WTC11 (cell line): ENCODE data around the gene TXNRD1.
"Not testable (repeated sequence)": the region's sequence is repeated elsewhere in the genome, so short reads cannot be mapped to it uniquely, and the experiment has no call there.

Experiments
- CTCF ChIP-seq: fragments of 200-600 bp; IDR thresholded peaks from 2 replicates; pipeline ENCODE4 v1.8.0; 2022; ENCODE audit warnings: antibody characterized with exemption
- ELF4 ChIP-seq: sonication (generic); formaldehyde crosslinking; IDR thresholded peaks from 2 replicates; pipeline ENCODE4 v1.8.1; 2022; ENCODE audit warnings: low read depth, mild to moderate bottlenecking, moderate library complexity, missing genetic modification reagents
- KAT7 ChIP-seq: sonication (generic); formaldehyde crosslinking; IDR thresholded peaks from 2 replicates; pipeline ENCODE4 v1.8.1; 2023; ENCODE audit warnings: missing genetic modification reagents, mild to moderate bottlenecking, borderline replicate concordance
- NFYB ChIP-seq: sonication (generic); formaldehyde crosslinking; conservative IDR thresholded peaks from 2 replicates; pipeline ENCODE4 v1.8.0; 2022; ENCODE audit warnings: low read depth, missing genetic modification reagents
- TF ChIP-seq, protein P1 (sequence below): sonication (generic); formaldehyde crosslinking; IDR thresholded peaks from 2 replicates; pipeline ENCODE4 v1.8.0; 2022; ENCODE audit warnings: mild to moderate bottlenecking, missing genetic modification reagents
- TF ChIP-seq, protein P2 (sequence below): sonication (generic); formaldehyde crosslinking; IDR thresholded peaks from 2 replicates; pipeline ENCODE4 v1.8.0; 2022; ENCODE audit warnings: missing genetic modification reagents

- TF ChIP-seq, protein P1, sequence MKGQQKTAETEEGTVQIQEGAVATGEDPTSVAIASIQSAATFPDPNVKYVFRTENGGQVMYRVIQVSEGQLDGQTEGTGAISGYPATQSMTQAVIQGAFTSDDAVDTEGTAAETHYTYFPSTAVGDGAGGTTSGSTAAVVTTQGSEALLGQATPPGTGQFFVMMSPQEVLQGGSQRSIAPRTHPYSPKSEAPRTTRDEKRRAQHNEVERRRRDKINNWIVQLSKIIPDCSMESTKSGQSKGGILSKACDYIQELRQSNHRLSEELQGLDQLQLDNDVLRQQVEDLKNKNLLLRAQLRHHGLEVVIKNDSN (CRISPR knock-in tag), result not testable (repeated sequence)
- not testable (repeated sequence) for TF ChIP-seq CTCF; NFYB (CRISPR knock-in tag); KAT7 (CRISPR knock-in tag); ELF4 (CRISPR knock-in tag)
- TF ChIP-seq, protein P2, sequence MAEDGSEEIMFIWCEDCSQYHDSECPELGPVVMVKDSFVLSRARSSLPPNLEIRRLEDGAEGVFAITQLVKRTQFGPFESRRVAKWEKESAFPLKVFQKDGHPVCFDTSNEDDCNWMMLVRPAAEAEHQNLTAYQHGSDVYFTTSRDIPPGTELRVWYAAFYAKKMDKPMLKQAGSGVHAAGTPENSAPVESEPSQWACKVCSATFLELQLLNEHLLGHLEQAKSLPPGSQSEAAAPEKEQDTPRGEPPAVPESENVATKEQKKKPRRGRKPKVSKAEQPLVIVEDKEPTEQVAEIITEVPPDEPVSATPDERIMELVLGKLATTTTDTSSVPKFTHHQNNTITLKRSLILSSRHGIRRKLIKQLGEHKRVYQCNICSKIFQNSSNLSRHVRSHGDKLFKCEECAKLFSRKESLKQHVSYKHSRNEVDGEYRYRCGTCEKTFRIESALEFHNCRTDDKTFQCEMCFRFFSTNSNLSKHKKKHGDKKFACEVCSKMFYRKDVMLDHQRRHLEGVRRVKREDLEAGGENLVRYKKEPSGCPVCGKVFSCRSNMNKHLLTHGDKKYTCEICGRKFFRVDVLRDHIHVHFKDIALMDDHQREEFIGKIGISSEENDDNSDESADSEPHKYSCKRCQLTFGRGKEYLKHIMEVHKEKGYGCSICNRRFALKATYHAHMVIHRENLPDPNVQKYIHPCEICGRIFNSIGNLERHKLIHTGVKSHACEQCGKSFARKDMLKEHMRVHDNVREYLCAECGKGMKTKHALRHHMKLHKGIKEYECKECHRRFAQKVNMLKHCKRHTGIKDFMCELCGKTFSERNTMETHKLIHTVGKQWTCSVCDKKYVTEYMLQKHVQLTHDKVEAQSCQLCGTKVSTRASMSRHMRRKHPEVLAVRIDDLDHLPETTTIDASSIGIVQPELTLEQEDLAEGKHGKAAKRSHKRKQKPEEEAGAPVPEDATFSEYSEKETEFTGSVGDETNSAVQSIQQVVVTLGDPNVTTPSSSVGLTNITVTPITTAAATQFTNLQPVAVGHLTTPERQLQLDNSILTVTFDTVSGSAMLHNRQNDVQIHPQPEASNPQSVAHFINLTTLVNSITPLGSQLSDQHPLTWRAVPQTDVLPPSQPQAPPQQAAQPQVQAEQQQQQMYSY, result not testable (repeated sequence)
Measured at GRCh38 chr12:104328278-104328677, 112.7 kb downstream of the TXNRD1 start.
